Naive thymus-derived CD4-positive, alpha-beta T cell (primary cell): ENCODE data around the gene SRGAP2B. TPM values are rescaled to one million over a fixed set of nuclear protein-coding genes. Genes with fewer than 3 reads are reported as not detected.
"Not testable (repeated sequence)": the region's sequence is repeated elsewhere in the genome, so short reads cannot be mapped to it uniquely, and the experiment has no call there.

Source experiments
- ATAC-seq: fragments of 150-1000 bp; cut with Tn5 transposase; 2 replicates; pipeline ENCODE4 v1.10.0; 2021; ENCODE audit warnings: mild to moderate bottlenecking, moderate library complexity
- CTCF ChIA-PET: fragments of 350-600 bp; sonication (Branson Sonifier 250); formaldehyde crosslinking; loops from one replicate; lab custom pipeline; 2021; ENCODE audit warnings: antibody characterized with exemption; lab: Charles Lee
- POLR2A ChIA-PET: fragments of 350-600 bp; sonication (Branson Sonifier 250); formaldehyde crosslinking; loops from one replicate; lab custom pipeline; 2021; ENCODE audit warnings: antibody characterized with exemption, inconsistent platforms; lab: Charles Lee
- DNase-seq, 9 donors: peaks; one replicate each; pipeline versions ENCODE4 v3.0.0 to v3.0.0-alpha.2; 2020 to 2022; ENCODE audit warnings: mixed read lengths in 1 of 9
- H3K27ac ChIP-seq: one replicate; pipeline ENCODE4 v1.7.0; 2013; ENCODE audit warnings: mild to moderate bottlenecking, low read depth, low read length, moderate library complexity
- H3K27me3 ChIP-seq, 2 donors: one replicate each; pipeline ENCODE4 v1.7.0; 2013; ENCODE audit warnings: low read length in 2 of 2, mild to moderate bottlenecking in 2 of 2, moderate library complexity in 2 of 2; ENCODE audit not compliant: control insufficient read depth in 2 of 2, insufficient read depth in 2 of 2
- H3K36me3 ChIP-seq, 3 experiments: 1 replicate in 2 of 3; 2 replicates in 1 of 3; pipeline ENCODE4 v1.7.0; 2013; ENCODE audit warnings: low read length in 3 of 3, mild to moderate bottlenecking in 3 of 3, moderate library complexity in 1 of 3; ENCODE audit not compliant: insufficient read depth in 3 of 3, control insufficient read depth in 2 of 3
- H3K4me1 ChIP-seq, 2 donors: one replicate each; pipeline ENCODE4 v1.7.0; 2013; ENCODE audit warnings: low read length in 2 of 2, mild to moderate bottlenecking in 2 of 2, moderate library complexity in 1 of 2; ENCODE audit not compliant: control insufficient read depth in 2 of 2, insufficient read depth in 2 of 2
- H3K4me3 ChIP-seq: 2 replicates; pipeline ENCODE4 v1.7.0; 2013; ENCODE audit warnings: mild to moderate bottlenecking, low read length
- H3K9me3 ChIP-seq, 3 experiments: 1 replicate in 2 of 3; 2 replicates in 1 of 3; pipeline ENCODE4 v1.7.0; 2013; ENCODE audit warnings: low read length in 3 of 3; ENCODE audit not compliant: control insufficient read depth in 2 of 3
- H3K27ac Mint-ChIP-seq, 9 donors: one replicate each; pipeline ENCODE4 v1.8.0; 2020 to 2022; ENCODE audit warnings: mixed read lengths in 9 of 9, mild to moderate bottlenecking in 8 of 9, moderate library complexity in 5 of 9, inconsistent platforms in 2 of 9
- H3K27me3 Mint-ChIP-seq, 5 donors: one replicate each; pipeline ENCODE4 v1.8.0; 2021 to 2022; ENCODE audit warnings: mixed read lengths in 5 of 5, mild to moderate bottlenecking in 1 of 5
- H3K36me3 Mint-ChIP-seq, 5 donors: one replicate each; pipeline ENCODE4 v1.8.0; 2020 to 2022; ENCODE audit warnings: mixed read lengths in 5 of 5, mild to moderate bottlenecking in 3 of 5, inconsistent platforms in 1 of 5
- H3K4me1 Mint-ChIP-seq, 7 donors: one replicate each; pipeline ENCODE4 v1.8.0; 2020 to 2022; ENCODE audit warnings: mixed read lengths in 7 of 7, mild to moderate bottlenecking in 3 of 7, inconsistent platforms in 1 of 7
- H3K4me3 Mint-ChIP-seq, 10 donors: one replicate each; pipeline ENCODE4 v1.8.0; 2020 to 2022; ENCODE audit warnings: mild to moderate bottlenecking in 10 of 10, mixed read lengths in 10 of 10, moderate library complexity in 6 of 10, inconsistent platforms in 2 of 10
- H3K9me3 Mint-ChIP-seq, 11 donors: one replicate each; pipeline ENCODE4 v1.8.0; 2020 to 2022; ENCODE audit warnings: mixed read lengths in 11 of 11, mild to moderate bottlenecking in 4 of 11, inconsistent platforms in 1 of 11, moderate library complexity in 1 of 11
- intact Hi-C, 2 donors: fragments of 100-400 bp; cut with micrococcal nuclease; formaldehyde crosslinking; loops; one replicate each; pipeline ENCODE4 v1.15.1; 2023
- polyA plus RNA-seq, 2 donors: library from polyadenylated mRNA; unstranded; fragments of 300-500 nt; fragmentation: Illumina TruSeq; gene quantifications; one replicate each; pipeline ENCODE4 v1.2.3, GENCODE V29; 2021
- total RNA-seq, 6 experiments: library from RNA in 5 of 6; stranded (reverse) in 5 of 6; gene quantifications; 1 replicate in 5 of 6; 2 replicates in 1 of 6; pipeline ENCODE4 v1.2.3 and lab custom pipeline; 2021 to 2026

The SRGAP2B gene
- total and polyA plus RNA-seq, 7 experiments from 2014 or later, result 0.85 to 37.3 (median 18.1) TPM

DNA sequence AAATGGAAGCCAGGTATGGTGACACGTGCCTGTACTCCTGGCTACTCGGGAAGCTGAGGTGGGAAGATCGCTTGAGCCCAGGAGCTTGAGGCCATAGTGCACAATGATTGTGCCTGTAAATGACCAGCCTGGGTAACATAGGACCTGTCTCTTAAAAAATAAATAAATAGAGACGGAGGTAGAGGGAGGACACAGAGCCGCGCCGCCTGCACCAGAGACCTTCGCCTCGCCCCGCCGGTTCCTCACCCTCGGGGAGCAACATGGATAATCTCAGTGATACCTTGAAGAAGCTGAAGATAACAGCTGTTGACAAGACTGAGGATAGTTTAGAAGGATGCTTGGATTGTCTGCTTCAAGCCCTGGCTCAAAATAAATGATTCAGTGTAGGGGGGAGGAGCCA lies 130.4 kb downstream of the SRGAP2B start:
- H3K27ac ChIP-seq, H3K4me1 Mint-ChIP-seq, POLR2A ChIA-PET, H3K27ac Mint-ChIP-seq, intact Hi-C loops, H3K9me3 Mint-ChIP-seq, ATAC-seq, H3K27me3 Mint-ChIP-seq, H3K4me1 ChIP-seq, H3K9me3 ChIP-seq, H3K27me3 ChIP-seq, CTCF ChIA-PET, H3K4me3 ChIP-seq, DNase-seq, H3K36me3 ChIP-seq, H3K36me3 Mint-ChIP-seq, H3K4me3 Mint-ChIP-seq: not testable (repeated sequence)

DNA sequence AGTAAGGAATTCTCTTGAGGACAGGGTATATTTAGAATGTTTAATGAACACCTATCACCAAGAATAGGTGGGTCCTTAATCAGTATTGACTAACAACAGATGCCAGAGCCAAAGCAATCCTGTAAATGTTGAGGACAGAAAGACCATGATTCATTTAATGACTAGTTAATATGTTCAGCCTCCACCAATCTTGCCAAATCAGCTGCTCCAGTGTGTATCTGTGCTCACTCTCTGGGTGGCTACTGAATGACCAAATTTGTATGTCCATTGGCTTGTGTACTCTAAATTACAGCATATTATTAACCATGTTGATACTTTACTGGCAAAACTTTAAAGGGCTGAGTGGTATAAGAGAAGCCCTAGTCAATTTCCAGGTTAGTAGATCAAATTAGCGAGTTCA lies 130.9 kb downstream of the SRGAP2B start:
- H3K9me3 ChIP-seq, H3K4me3 Mint-ChIP-seq, H3K27me3 ChIP-seq, CTCF ChIA-PET, DNase-seq, H3K4me1 ChIP-seq, H3K36me3 ChIP-seq, H3K4me1 Mint-ChIP-seq, H3K27me3 Mint-ChIP-seq, ATAC-seq, H3K27ac ChIP-seq, intact Hi-C loops, H3K36me3 Mint-ChIP-seq, H3K9me3 Mint-ChIP-seq, H3K4me3 ChIP-seq, H3K27ac Mint-ChIP-seq, POLR2A ChIA-PET: not testable (repeated sequence)

DNA sequence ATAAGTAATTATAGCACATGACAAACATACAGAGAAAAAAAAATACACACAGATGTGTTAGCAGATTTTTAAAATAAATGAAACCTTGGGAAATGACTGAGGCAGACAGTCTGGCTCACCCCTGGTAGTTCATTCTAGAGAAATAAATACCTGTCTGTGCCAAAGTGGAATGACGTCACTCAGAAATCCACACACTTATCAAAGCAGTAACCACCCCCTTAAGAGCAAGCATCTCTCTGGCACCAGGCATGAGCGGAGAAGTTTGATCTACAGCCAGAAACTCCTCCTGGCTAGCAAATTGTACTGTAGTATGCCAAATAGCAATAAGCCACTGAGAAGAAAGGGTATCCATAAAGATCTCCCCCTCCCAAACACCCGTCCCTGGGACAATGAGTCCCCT lies 131.6 kb downstream of the SRGAP2B start:
- H3K4me3 Mint-ChIP-seq, H3K27me3 Mint-ChIP-seq, H3K36me3 ChIP-seq, ATAC-seq, H3K4me3 ChIP-seq, H3K36me3 Mint-ChIP-seq, DNase-seq, intact Hi-C loops, POLR2A ChIA-PET, H3K9me3 Mint-ChIP-seq, H3K27me3 ChIP-seq, H3K4me1 ChIP-seq, H3K27ac ChIP-seq, H3K4me1 Mint-ChIP-seq, H3K27ac Mint-ChIP-seq, CTCF ChIA-PET, H3K9me3 ChIP-seq: not testable (repeated sequence)

DNA sequence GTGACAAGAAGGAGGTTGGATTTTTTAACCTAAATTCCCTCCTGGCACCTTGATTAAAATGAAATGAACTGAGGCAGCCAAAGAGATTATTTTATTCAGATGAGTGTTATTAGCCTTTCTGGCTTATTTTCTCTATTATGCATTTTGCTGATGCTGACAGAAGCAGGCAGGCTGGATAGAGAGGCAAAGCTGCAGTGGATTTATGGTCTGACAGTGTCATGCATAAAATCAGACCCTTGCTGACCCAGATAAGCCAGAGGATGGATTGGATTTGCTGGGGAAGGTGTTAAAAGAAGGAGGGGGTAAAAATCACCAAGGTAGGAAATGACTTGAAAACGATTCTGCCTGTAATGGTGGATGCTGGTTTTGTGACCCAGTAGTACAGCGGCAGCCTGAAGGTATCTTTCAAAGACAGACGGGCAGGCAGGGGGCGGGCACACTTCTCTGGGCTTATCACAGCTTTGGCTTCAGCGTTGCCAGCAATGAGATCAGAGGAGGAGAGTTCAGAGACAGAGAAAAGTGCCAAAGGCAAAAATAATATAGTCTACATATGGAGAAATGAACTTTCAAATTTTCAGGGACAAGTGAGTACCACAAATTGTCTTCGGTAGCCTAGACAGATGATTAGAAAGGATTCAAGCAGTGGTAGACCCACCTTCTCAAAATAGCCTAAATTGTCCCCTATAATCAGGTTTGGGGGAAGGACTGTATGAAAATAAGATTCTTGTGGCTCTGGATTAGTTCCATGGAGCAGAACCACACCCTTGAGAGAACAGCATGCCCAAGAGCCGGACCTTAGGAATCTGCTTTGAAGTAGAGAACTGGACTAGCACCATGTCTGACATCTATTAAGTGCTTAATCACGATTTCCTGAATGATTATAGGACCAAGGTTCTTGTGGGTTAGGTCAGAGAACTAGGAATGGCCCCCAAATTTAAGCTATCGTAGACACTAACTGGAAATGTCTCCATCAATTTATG lies 133.2 kb downstream of the SRGAP2B start:
- H3K27ac ChIP-seq, H3K4me1 ChIP-seq, POLR2A ChIA-PET, H3K4me3 Mint-ChIP-seq, intact Hi-C loops, H3K9me3 Mint-ChIP-seq, H3K36me3 ChIP-seq, H3K4me3 ChIP-seq, CTCF ChIA-PET, H3K9me3 ChIP-seq, H3K27ac Mint-ChIP-seq, H3K4me1 Mint-ChIP-seq, H3K27me3 ChIP-seq, H3K27me3 Mint-ChIP-seq, DNase-seq, ATAC-seq, H3K36me3 Mint-ChIP-seq: not testable (repeated sequence)

DNA sequence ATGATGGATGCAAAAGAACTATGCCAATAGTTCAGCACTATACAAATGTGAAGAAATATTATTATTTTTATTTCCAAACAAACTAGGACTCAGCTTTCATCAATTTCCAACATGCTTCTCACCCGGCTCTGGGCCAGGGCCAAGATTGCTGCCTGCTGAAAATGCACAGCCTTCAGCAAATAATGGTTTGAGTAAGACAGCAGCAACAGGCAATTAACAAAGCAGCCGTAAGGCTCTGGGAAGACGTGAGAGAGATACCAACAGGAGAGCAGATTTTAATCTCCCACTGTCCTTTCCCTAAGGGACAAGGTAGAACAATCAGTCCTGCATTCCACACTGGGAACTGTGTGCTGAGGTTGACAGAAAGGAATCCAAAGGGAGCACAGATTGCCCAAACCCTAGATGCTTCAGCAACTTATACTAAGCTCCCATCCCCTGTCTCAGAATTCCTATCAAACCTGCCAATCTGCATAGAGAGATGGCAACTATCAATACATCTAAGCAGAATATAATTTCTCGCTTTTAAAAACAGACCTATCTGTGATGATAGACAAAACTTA lies 134.1 kb downstream of the SRGAP2B start:
- H3K27me3 Mint-ChIP-seq, H3K4me3 Mint-ChIP-seq, intact Hi-C loops, DNase-seq, H3K27me3 ChIP-seq, POLR2A ChIA-PET, ATAC-seq, H3K27ac ChIP-seq, CTCF ChIA-PET, H3K9me3 Mint-ChIP-seq, H3K4me3 ChIP-seq, H3K36me3 ChIP-seq, H3K36me3 Mint-ChIP-seq, H3K27ac Mint-ChIP-seq, H3K4me1 ChIP-seq, H3K4me1 Mint-ChIP-seq, H3K9me3 ChIP-seq: not testable (repeated sequence)

DNA sequence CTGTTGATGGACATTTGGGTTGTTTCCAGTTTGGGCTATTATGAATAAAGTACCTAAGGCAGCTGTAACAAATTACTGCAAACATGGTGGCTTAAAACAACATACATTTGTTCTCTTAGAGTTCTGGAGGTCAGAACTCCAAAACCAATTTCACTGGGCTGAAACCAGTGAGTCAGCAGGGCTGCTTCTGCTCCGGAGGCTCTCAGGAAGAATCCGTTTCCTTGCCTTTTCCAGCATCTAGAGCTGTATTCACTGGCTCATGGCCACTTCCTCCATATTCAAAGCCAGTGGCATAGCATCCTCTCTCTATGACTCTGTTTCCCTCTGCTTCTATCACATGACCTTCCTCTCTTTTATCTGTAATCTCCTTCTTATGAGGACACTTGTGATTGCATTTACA lies 146.7 kb downstream of the SRGAP2B start:
- POLR2A ChIA-PET, H3K4me1 Mint-ChIP-seq, H3K27ac ChIP-seq, H3K4me3 Mint-ChIP-seq, CTCF ChIA-PET, H3K4me3 ChIP-seq, ATAC-seq, H3K9me3 Mint-ChIP-seq, H3K27me3 ChIP-seq, H3K36me3 ChIP-seq, H3K27ac Mint-ChIP-seq, H3K9me3 ChIP-seq, intact Hi-C loops, H3K36me3 Mint-ChIP-seq, DNase-seq, H3K4me1 ChIP-seq, H3K27me3 Mint-ChIP-seq: not testable (repeated sequence)

DNA sequence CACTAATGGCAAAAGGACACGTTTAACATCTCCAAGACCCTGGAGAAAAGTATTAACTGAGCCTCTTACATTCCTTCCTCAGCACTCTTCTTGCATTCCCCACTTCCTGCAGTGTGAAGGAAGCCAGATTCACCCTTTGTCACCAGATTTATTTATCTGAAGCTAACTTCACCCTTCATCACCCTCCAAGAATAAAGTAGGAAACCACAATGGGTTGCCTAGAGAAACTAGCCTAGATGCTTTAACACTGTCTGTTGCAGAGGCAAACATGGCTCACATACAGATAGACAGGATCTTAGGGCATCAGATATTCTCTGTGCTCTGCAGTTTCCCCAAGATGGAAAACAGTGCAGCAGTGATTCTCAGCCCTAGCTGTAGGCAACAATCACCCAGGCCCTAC lies 147.6 kb downstream of the SRGAP2B start:
- H3K4me3 ChIP-seq, H3K4me3 Mint-ChIP-seq, H3K9me3 Mint-ChIP-seq, H3K4me1 Mint-ChIP-seq, H3K36me3 Mint-ChIP-seq, H3K27me3 ChIP-seq, intact Hi-C loops, H3K36me3 ChIP-seq, H3K27me3 Mint-ChIP-seq, POLR2A ChIA-PET, CTCF ChIA-PET, H3K9me3 ChIP-seq, H3K27ac ChIP-seq, H3K4me1 ChIP-seq, DNase-seq, H3K27ac Mint-ChIP-seq, ATAC-seq: not testable (repeated sequence)
